Transverse colon (tissue), 3 donors: Measurements from ENCODE around the gene PROM2.

Experiments
- CTCF ChIP-seq, 5 experiments: fragments of 200-600 bp in 3 of 5; fragments of 450-650 bp in 2 of 5; sonication (generic) in 3 of 5; IDR thresholded peaks; 1 replicate in 2 of 5; 2 replicates in 3 of 5; pipeline ENCODE4 v1.5.1; 2016 to 2017; ENCODE audit warnings: antibody characterized with exemption in 5 of 5, inconsistent platforms in 3 of 5, mild to moderate bottlenecking in 2 of 5, moderate library complexity in 1 of 5
- EP300 ChIP-seq: sonication (generic); formaldehyde crosslinking; IDR thresholded peaks from one replicate; pipeline ENCODE4 v1.6.1; 2017; ENCODE audit warnings: antibody characterized with exemption, low read depth
- POLR2A ChIP-seq: fragments of 450-650 bp; IDR thresholded peaks from one replicate; pipeline ENCODE4 v1.6.1; 2016; ENCODE audit warnings: antibody characterized with exemption, mild to moderate bottlenecking, moderate library complexity

- TF ChIP-seq CTCF (IDR thresholded peaks at IDR 0.05), result no peak
- TF ChIP-seq POLR2A, result no peak
- TF ChIP-seq EP300, result no peak
Measured at GRCh38 chr2:95297639-95298395, 23.6 kb downstream of the PROM2 start.
